ENCODE data around the gene CCDC15.

GRCh38 chr11:124976531-124976930, 22.5 kb downstream of the CCDC15 start:
- TF ChIP-seq CTCF (IDR thresholded peaks at IDR 0.05; ENCODE audit: poor library complexity), result no peak
- TF ChIP-seq EZH2 (IDR thresholded peaks at IDR 0.05; ENCODE audit: borderline replicate concordance), result no peak
